OCI-LY1 (cell line): ENCODE measurements around the gene SH3PXD2A.

Experiments used
- H2AFZ ChIP-seq: fragments of 200-600 bp; sonication (generic), shearing (Covaris generic); 2 replicates; pipeline ENCODE4 v1.6.0; 2014; ENCODE audit warnings: antibody characterized with exemption, mild to moderate bottlenecking, low read length
- H3F3A ChIP-seq: fragments of 200-600 bp; sonication (generic), shearing (Covaris generic); 2 replicates; pipeline ENCODE4 v1.6.0; 2014; ENCODE audit warnings: mild to moderate bottlenecking, antibody characterized with exemption, low read length, moderate library complexity; ENCODE audit not compliant: insufficient read depth
- H3K27ac ChIP-seq: fragments of 200-600 bp; sonication (generic); 2 replicates; pipeline ENCODE4 v1.5.1; 2014; ENCODE audit warnings: low read length, mixed run types, mild to moderate bottlenecking, low read depth; ENCODE audit not compliant: poor library complexity, severe bottlenecking
- H3K27me3 ChIP-seq: fragments of 200-600 bp; sonication (generic); 2 replicates; pipeline ENCODE4 v1.6.0; 2014; ENCODE audit warnings: antibody characterized with exemption, mild to moderate bottlenecking, low read length, moderate library complexity; ENCODE audit not compliant: insufficient read depth
- H3K36me3 ChIP-seq: fragments of 200-600 bp; sonication (generic); 2 replicates; pipeline ENCODE4 v1.6.1; 2014; ENCODE audit warnings: mild to moderate bottlenecking, antibody characterized with exemption, low read length, moderate library complexity, mixed read lengths; ENCODE audit not compliant: insufficient read depth
- H3K4me1 ChIP-seq: fragments of 200-600 bp; sonication (generic); 2 replicates; pipeline ENCODE4 v1.5.1; 2014; ENCODE audit warnings: mild to moderate bottlenecking, low read length, moderate library complexity; ENCODE audit not compliant: insufficient read depth, severe bottlenecking
- H3K4me2 ChIP-seq: fragments of 200-600 bp; sonication (generic), shearing (Covaris generic); 2 replicates; pipeline ENCODE4 v1.6.1; 2014; ENCODE audit warnings: low read length
- H3K4me3 ChIP-seq: fragments of 200-600 bp; sonication (generic); 2 replicates; pipeline ENCODE4 v1.5.1; 2014; ENCODE audit warnings: low read length, low read depth, mild to moderate bottlenecking, mixed read lengths; ENCODE audit not compliant: poor library complexity, severe bottlenecking
- H3K79me2 ChIP-seq: fragments of 200-600 bp; shearing (Covaris generic); 2 replicates; pipeline ENCODE4 v1.6.1; 2016; ENCODE audit warnings: mixed run types, low read length, mixed read lengths; ENCODE audit not compliant: insufficient read depth
- H3K9ac ChIP-seq: fragments of 200-600 bp; sonication (generic), shearing (Covaris generic); 2 replicates; pipeline ENCODE4 v1.6.1; 2014; ENCODE audit warnings: mild to moderate bottlenecking, low read length, mixed read lengths
- H3K9me2 ChIP-seq: fragments of 200-600 bp; sonication (generic), shearing (Covaris generic); 2 replicates; pipeline ENCODE4 v1.6.1; 2014; ENCODE audit warnings: low read depth, mild to moderate bottlenecking, low read length, mixed read lengths
- H3K9me3 ChIP-seq: fragments of 200-600 bp; shearing (Covaris generic); 2 replicates; pipeline ENCODE4 v1.6.1; 2014; ENCODE audit warnings: low read length, mixed read lengths
- H4K20me1 ChIP-seq: fragments of 200-600 bp; sonication (generic), shearing (Covaris generic); 2 replicates; pipeline ENCODE4 v1.6.0; 2016; ENCODE audit warnings: mild to moderate bottlenecking, low read length; ENCODE audit not compliant: insufficient read depth
- EZH2 ChIP-seq: fragments of 200-600 bp; sonication (generic), shearing (Covaris generic); IDR thresholded peaks from 2 replicates; pipeline ENCODE4 v1.8.0; 2017; ENCODE audit warnings: borderline replicate concordance, mixed run types, mild to moderate bottlenecking, antibody characterized with exemption, low read length, moderate library complexity, mixed read lengths
- TF ChIP-seq, protein P1 (sequence below): fragments of 200-600 bp; sonication (generic), shearing (Covaris generic); IDR thresholded peaks from 2 replicates; pipeline ENCODE4 v1.5.1; 2017; ENCODE audit warnings: mild to moderate bottlenecking, antibody characterized with exemption, low read length, moderate library complexity, mixed read lengths

The SH3PXD2A gene

DNA sequence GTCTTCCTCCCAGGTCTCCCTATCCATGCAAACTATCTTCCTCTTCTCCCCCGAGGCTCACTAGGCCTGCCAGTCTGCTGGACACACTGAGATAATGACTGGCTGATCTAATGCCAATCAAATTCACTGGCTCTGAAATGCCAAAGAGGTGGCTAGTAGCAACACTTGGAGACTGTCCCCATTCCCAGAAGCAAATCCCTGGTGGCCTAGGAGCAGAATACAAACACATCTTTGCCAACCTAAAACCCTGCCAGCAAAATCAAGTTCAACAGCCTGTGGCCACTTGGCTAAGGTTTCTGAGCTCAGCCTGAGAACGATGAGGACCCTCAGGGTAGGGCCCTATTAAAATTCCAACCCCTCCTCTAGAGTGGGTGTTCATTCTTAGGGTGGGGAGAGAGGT is 46.6 kb downstream of the SH3PXD2A start:
- Histone ChIP-seq H2AFZ (no peak overlapping the region), H3K4me3 (no peak overlapping the region), H3K27me3 (peaks cover 6% of the 10 kb centered on the region; the same call in 1 of the 2 replicates), H4K20me1 (no peaks in the 10 kb centered on the region), H3K27ac (no peak overlapping the region), H3K36me3 (no peaks in the 10 kb centered on the region), H3K9me2 (no peaks in the 10 kb centered on the region), H3K9me3 (no peaks in the 10 kb centered on the region), H3K4me2 (no peak overlapping the region), H3K9ac (no peak overlapping the region), H3F3A (no peaks in the 10 kb centered on the region), H3K4me1 (no peaks in the 10 kb centered on the region), H3K79me2 (no peaks in the 10 kb centered on the region)
- no peak for TF ChIP-seq EZH2
- TF ChIP-seq, protein P1, sequence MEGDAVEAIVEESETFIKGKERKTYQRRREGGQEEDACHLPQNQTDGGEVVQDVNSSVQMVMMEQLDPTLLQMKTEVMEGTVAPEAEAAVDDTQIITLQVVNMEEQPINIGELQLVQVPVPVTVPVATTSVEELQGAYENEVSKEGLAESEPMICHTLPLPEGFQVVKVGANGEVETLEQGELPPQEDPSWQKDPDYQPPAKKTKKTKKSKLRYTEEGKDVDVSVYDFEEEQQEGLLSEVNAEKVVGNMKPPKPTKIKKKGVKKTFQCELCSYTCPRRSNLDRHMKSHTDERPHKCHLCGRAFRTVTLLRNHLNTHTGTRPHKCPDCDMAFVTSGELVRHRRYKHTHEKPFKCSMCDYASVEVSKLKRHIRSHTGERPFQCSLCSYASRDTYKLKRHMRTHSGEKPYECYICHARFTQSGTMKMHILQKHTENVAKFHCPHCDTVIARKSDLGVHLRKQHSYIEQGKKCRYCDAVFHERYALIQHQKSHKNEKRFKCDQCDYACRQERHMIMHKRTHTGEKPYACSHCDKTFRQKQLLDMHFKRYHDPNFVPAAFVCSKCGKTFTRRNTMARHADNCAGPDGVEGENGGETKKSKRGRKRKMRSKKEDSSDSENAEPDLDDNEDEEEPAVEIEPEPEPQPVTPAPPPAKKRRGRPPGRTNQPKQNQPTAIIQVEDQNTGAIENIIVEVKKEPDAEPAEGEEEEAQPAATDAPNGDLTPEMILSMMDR: no peak

DNA sequence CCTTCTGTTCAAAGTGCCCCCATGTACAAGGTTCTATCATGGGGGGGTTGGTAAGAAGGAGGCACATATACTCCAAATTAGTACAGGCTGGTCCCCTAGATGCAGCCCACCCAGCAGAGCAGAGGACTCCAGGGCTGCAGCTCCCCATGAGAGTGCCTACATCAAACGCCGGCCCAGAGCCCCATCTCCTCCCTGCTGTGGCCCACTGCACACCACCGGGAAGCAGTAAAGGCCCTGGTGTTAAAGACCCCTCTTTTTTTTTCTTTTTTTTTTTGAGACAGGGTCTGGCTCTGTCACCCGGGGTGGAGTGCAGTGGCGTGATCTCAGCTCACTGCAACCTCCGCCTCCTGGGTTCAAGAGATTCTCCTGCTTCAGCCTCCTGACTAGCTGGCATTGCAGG is 47.4 kb downstream of the SH3PXD2A start:
- Histone ChIP-seq H3F3A (no peaks in the 10 kb centered on the region), H3K9ac (no peak overlapping the region), H3K36me3 (no peaks in the 10 kb centered on the region), H3K79me2 (no peaks in the 10 kb centered on the region), H3K27me3 (peaks cover 6% of the 10 kb centered on the region; the same call in 1 of the 2 replicates), H2AFZ (no peak overlapping the region), H3K9me2 (no peaks in the 10 kb centered on the region), H3K4me1 (no peaks in the 10 kb centered on the region), H3K27ac (no peak overlapping the region), H3K9me3 (no peaks in the 10 kb centered on the region), H3K4me3 (no peak overlapping the region), H4K20me1 (no peaks in the 10 kb centered on the region), H3K4me2 (no peak overlapping the region)
- no peak for TF ChIP-seq EZH2
- TF ChIP-seq, protein P1: no peak

DNA sequence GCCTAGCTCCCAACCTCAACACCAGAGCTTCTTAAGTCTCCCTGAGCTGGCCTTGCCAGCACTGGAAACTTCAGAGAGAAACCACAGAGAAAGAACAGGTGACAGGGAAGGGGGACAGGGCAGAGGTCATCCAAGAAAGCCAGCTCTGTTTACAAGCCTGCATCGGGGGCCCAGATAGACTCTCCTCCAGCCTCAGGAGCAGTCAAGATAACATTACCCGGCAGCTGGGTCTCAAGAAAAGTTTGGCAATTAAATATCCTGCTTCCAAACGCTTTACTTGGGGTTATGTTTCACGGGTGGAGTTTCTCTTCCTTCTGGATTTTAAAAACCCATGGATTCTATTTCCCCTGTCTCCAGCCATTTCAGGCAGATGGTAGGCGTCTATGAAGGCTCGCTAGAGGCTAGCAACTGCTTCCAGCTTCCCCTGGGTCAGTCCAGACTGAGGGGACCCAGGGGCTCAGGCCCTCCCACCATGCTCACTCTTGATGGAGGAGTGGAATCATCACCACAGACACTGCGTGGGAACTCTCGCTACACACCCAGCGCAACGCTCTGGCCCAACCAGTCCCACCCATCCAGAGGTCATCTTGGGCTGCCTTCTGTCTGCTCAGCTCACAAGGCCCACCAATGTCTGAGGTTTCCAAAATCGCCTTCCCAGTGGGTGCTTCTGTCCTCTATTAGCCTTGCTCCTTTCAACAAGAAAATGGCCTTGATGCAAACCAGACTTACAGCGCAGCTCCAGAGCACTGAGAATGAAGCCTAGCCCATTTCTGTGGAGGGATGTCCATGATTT is 48.8 kb downstream of the SH3PXD2A start:
- Histone ChIP-seq H3K27ac (no peak overlapping the region), H4K20me1 (no peaks in the 10 kb centered on the region), H3K9me3 (no peaks in the 10 kb centered on the region)

More for the DNA sequence above, 48.8 kb downstream of the SH3PXD2A start:
- H3K36me3 ChIP-seq: no peaks in the 10 kb centered on the region
- H3K9ac ChIP-seq: no peak overlapping the region
- H3K27me3 ChIP-seq: peaks cover 6% of the 10 kb centered on the region; the same call in 1 of the 2 replicates
- H3K4me2 ChIP-seq: no peak overlapping the region
- H3K4me1 ChIP-seq: no peaks in the 10 kb centered on the region
- no peaks in the 10 kb centered on the region for H3K9me2 ChIP-seq
- no peaks in the 10 kb centered on the region for H3F3A ChIP-seq
- H2AFZ ChIP-seq: no peak overlapping the region
- H3K79me2 ChIP-seq: no peaks in the 10 kb centered on the region
- no peak for TF ChIP-seq EZH2
- TF ChIP-seq, protein P1: no peak
- H3K4me3 ChIP-seq: no peak overlapping the region
